ENCODE results near the gene P4HA2.
"Not testable (repeated sequence)": the region's sequence is repeated elsewhere in the genome, so short reads cannot be mapped to it uniquely, and the experiment has no call there.

P4HA2 gene

GRCh38 chr5:132150565-132150964 lies 77.1 kb downstream of the P4HA2 start:
- no peak for DNase-seq (ENCODE audit: low read depth in 2 of 3, low spot score in 2 of 3)

GRCh38 chr5:132147663-132148062 lies 80.0 kb downstream of the P4HA2 start:
- no peak for DNase-seq (ENCODE audit: low read depth in 2 of 3, low spot score in 2 of 3)

GRCh38 chr5:132145326-132145725 lies 82.3 kb downstream of the P4HA2 start:
- not testable (repeated sequence) for DNase-seq (ENCODE audit: low read depth in 2 of 3, low spot score in 2 of 3)

GRCh38 chr5:132143148-132143547 lies 84.5 kb downstream of the P4HA2 start:
- DNase-seq (ENCODE audit: low read depth in 2 of 3, low spot score in 2 of 3) = no peak

GRCh38 chr5:132142459-132142858 lies 85.2 kb downstream of the P4HA2 start:
- no peak for DNase-seq (ENCODE audit: low read depth in 2 of 3, low spot score in 2 of 3)
